ENCODE data around the gene DRG2.

Gene DRG2

GRCh38 chr17:18141210-18141803 lies 53.6 kb downstream of the DRG2 start:
- Histone ChIP-seq H3K9ac (ENCODE audit: low read length) (no peak overlapping the region), H4K20me1 (ENCODE audit: insufficient read depth, low read length) (no peaks in the 10 kb centered on the region), H3K9me2 (ENCODE audit: low read depth, low read length) (no peaks in the 10 kb centered on the region), H3K36me3 (ENCODE audit: insufficient read depth, low read length) (no peaks in the 10 kb centered on the region), H3K79me2 (ENCODE audit: insufficient read depth, low read length) (no peaks in the 10 kb centered on the region), H3K4me3 (ENCODE audit: low read depth, low read length, poor library complexity, severe bottlenecking) (no peak overlapping the region), H3F3A (ENCODE audit: insufficient read depth, low read length) (no peaks in the 10 kb centered on the region), H3K4me2 (ENCODE audit: low read length) (no peak overlapping the region), H3K27ac (ENCODE audit: low read depth, low read length, poor library complexity, severe bottlenecking) (no peak overlapping the region), H3K4me1 (ENCODE audit: insufficient read depth, low read length, severe bottlenecking) (no peaks in the 10 kb centered on the region), H3K27me3 (ENCODE audit: insufficient read depth, low read length) (no peaks in the 10 kb centered on the region; the same call in 1 of the 2 replicates), H3K9me3 (ENCODE audit: low read length) (no peaks in the 10 kb centered on the region), H2AFZ (ENCODE audit: low read length) (no peak overlapping the region)
- TF ChIP-seq CTCF (IDR thresholded peaks at IDR 0.05; ENCODE audit: low read length) (peak; percentile 73), EZH2 (IDR thresholded peaks at IDR 0.05; ENCODE audit: borderline replicate concordance, low read length) (no peak)

GRCh38 chr17:18142417-18142816 lies 54.7 kb downstream of the DRG2 start:
- no peak overlapping the region for H3K4me3 ChIP-seq (ENCODE audit: low read depth, low read length, poor library complexity, severe bottlenecking)
- no peak for TF ChIP-seq CTCF (IDR thresholded peaks at IDR 0.05; ENCODE audit: low read length)
- TF ChIP-seq EZH2 (IDR thresholded peaks at IDR 0.05; ENCODE audit: borderline replicate concordance, low read length): no peak
- H4K20me1 ChIP-seq (ENCODE audit: insufficient read depth, low read length): no peaks in the 10 kb centered on the region
- H2AFZ ChIP-seq (ENCODE audit: low read length): no peak overlapping the region
- H3K4me1 ChIP-seq (ENCODE audit: insufficient read depth, low read length, severe bottlenecking): no peaks in the 10 kb centered on the region
- H3K9me2 ChIP-seq (ENCODE audit: low read depth, low read length): no peaks in the 10 kb centered on the region
- no peaks in the 10 kb centered on the region for H3K9me3 ChIP-seq (ENCODE audit: low read length)
- no peaks in the 10 kb centered on the region; the same call in 1 of the 2 replicates for H3K27me3 ChIP-seq (ENCODE audit: insufficient read depth, low read length)
- no peak overlapping the region for H3K9ac ChIP-seq (ENCODE audit: low read length)
- H3K4me2 ChIP-seq (ENCODE audit: low read length): no peak overlapping the region
- no peaks in the 10 kb centered on the region for H3K79me2 ChIP-seq (ENCODE audit: insufficient read depth, low read length)
- no peak overlapping the region for H3K27ac ChIP-seq (ENCODE audit: low read depth, low read length, poor library complexity, severe bottlenecking)
- H3K36me3 ChIP-seq (ENCODE audit: insufficient read depth, low read length): no peaks in the 10 kb centered on the region
- H3F3A ChIP-seq (ENCODE audit: insufficient read depth, low read length): no peaks in the 10 kb centered on the region

- Histone ChIP-seq H3K27me3 (ENCODE audit: insufficient read depth, low read length) (no peaks in the 10 kb centered on the region; the same call in 1 of the 2 replicates), H3K4me1 (ENCODE audit: insufficient read depth, low read length, severe bottlenecking) (no peaks in the 10 kb centered on the region), H3K4me3 (ENCODE audit: low read depth, low read length, poor library complexity, severe bottlenecking) (no peak overlapping the region), H2AFZ (ENCODE audit: low read length) (no peak overlapping the region), H3K9me3 (ENCODE audit: low read length) (no peaks in the 10 kb centered on the region), H3K9ac (ENCODE audit: low read length) (no peak overlapping the region), H3K36me3 (ENCODE audit: insufficient read depth, low read length) (no peaks in the 10 kb centered on the region), H3F3A (ENCODE audit: insufficient read depth, low read length) (no peaks in the 10 kb centered on the region), H3K27ac (ENCODE audit: low read depth, low read length, poor library complexity, severe bottlenecking) (no peak overlapping the region), H3K79me2 (ENCODE audit: insufficient read depth, low read length) (no peaks in the 10 kb centered on the region), H4K20me1 (ENCODE audit: insufficient read depth, low read length) (no peaks in the 10 kb centered on the region), H3K4me2 (ENCODE audit: low read length) (no peak overlapping the region), H3K9me2 (ENCODE audit: low read depth, low read length) (no peaks in the 10 kb centered on the region)
- TF ChIP-seq EZH2 (IDR thresholded peaks at IDR 0.05; ENCODE audit: borderline replicate concordance, low read length) (no peak), CTCF (IDR thresholded peaks at IDR 0.05; ENCODE audit: low read length) (peak; percentile 54)
Measured at GRCh38 chr17:18143044-18143936, 55.5 kb downstream of the DRG2 start.
